Naive thymus-derived CD8-positive, alpha-beta T cell (primary cell): Measurements from ENCODE around the gene BAIAP2L2. TPM values are rescaled to one million over a fixed set of nuclear protein-coding genes. Genes with fewer than 3 reads are reported as not detected.
"Not testable (repeated sequence)": the region's sequence is repeated elsewhere in the genome, so short reads cannot be mapped to it uniquely, and the experiment has no call there.

Experiments
- ATAC-seq, 2 donors: fragments of 150-1000 bp; cut with Tn5 transposase in 1 of 2; sonication (Bioruptor Pico), chemical (Tn5 transposase) in 1 of 2; 1 replicate in 1 of 2; 2 replicates in 1 of 2; pipeline ENCODE4 v1.10.0; 2021; ENCODE audit warnings: mild to moderate bottlenecking in 2 of 2, moderate library complexity in 2 of 2
- POLR2A ChIA-PET: fragments of 350-600 bp; sonication (Branson Sonifier 250); formaldehyde crosslinking; loops from one replicate; lab custom pipeline; 2021; ENCODE audit warnings: antibody characterized with exemption; lab: Charles Lee
- DNase-seq, 10 donors: peaks; one replicate each; pipeline versions ENCODE4 v3.0.0 to v3.0.0-alpha.2; 2020 to 2022
- H3K27ac Mint-ChIP-seq, 10 donors: one replicate each; pipeline ENCODE4 v1.8.0; 2020 to 2022; ENCODE audit warnings: mild to moderate bottlenecking in 10 of 10, mixed read lengths in 10 of 10, moderate library complexity in 4 of 10, inconsistent platforms in 1 of 10
- H3K27me3 Mint-ChIP-seq, 5 donors: one replicate each; pipeline ENCODE4 v1.8.0; 2021 to 2022; ENCODE audit warnings: mixed read lengths in 5 of 5
- H3K36me3 Mint-ChIP-seq, 3 donors: one replicate each; pipeline ENCODE4 v1.8.0; 2020 to 2022; ENCODE audit warnings: mixed read lengths in 3 of 3, mild to moderate bottlenecking in 2 of 3, inconsistent platforms in 1 of 3
- H3K4me1 Mint-ChIP-seq, 4 donors: one replicate each; pipeline ENCODE4 v1.8.0; 2021 to 2022; ENCODE audit warnings: mixed read lengths in 4 of 4
- H3K4me3 Mint-ChIP-seq, 10 donors: one replicate each; pipeline ENCODE4 v1.8.0; 2020 to 2022; ENCODE audit warnings: mild to moderate bottlenecking in 10 of 10, mixed read lengths in 10 of 10, moderate library complexity in 6 of 10, inconsistent platforms in 1 of 10
- H3K9me3 Mint-ChIP-seq, 9 donors: one replicate each; pipeline ENCODE4 v1.8.0; 2020 to 2022; ENCODE audit warnings: mixed read lengths in 9 of 9, mild to moderate bottlenecking in 3 of 9, inconsistent platforms in 1 of 9, moderate library complexity in 1 of 9
- polyA plus RNA-seq, 3 donors: library from polyadenylated mRNA; unstranded; fragments of 300-500 nt; fragmentation: Illumina TruSeq; gene quantifications; one replicate each; pipeline ENCODE4 v1.2.3, GENCODE V29; 2021
- total RNA-seq, 8 experiments: library from RNA in 2 of 8; stranded (reverse) in 2 of 8; gene quantifications; one replicate each; pipeline ENCODE4 v1.2.3 and lab custom pipeline; 2021 to 2026

The BAIAP2L2 gene
- total and polyA plus RNA-seq, 5 experiments from 2014 or later = 2.2 to 2.7 TPM; not detected in 3

GRCh38 chr22:38125751-38126201, 15.3 kb upstream of the BAIAP2L2 start:
- POLR2A ChIA-PET = no interaction called here
- Mint-ChIP-seq H3K9me3 (no peaks in the 10 kb centered on the region), H3K4me1 (peaks cover 0 to 2% (median 0%) of the 10 kb centered on the region in 4 donors), H3K4me3 (no peak overlapping the region), H3K36me3 (peaks cover 0 to 29% (median 2%) of the 10 kb centered on the region in 3 donors), H3K27me3 (no peaks in the 10 kb centered on the region), H3K27ac (no peak overlapping the region)
- no peak for ATAC-seq
- no peak for DNase-seq

- DNase-seq = no peak
- no peaks in the 10 kb centered on the region for H3K9me3 Mint-ChIP-seq
- peaks cover 0 to 24% (median 2%) of the 10 kb centered on the region in 3 donors for H3K36me3 Mint-ChIP-seq
- ATAC-seq = no peak
- peaks cover 0 to 2% (median 0%) of the 10 kb centered on the region in 4 donors for H3K4me1 Mint-ChIP-seq
- H3K27me3 Mint-ChIP-seq = no peaks in the 10 kb centered on the region
- no peak overlapping the region for H3K27ac Mint-ChIP-seq
- POLR2A ChIA-PET = no interaction called here
- no peak overlapping the region for H3K4me3 Mint-ChIP-seq
Observed at GRCh38 chr22:38125038-38125610, 14.6 kb upstream of the BAIAP2L2 start.

GRCh38 chr22:38124236-38124974, 13.9 kb upstream of the BAIAP2L2 start:
- ATAC-seq (no peak), DNase-seq (no peak)
- Mint-ChIP-seq H3K4me3 (no peak overlapping the region), H3K27me3 (no peaks in the 10 kb centered on the region), H3K4me1 (peaks cover 0 to 2% (median 0%) of the 10 kb centered on the region in 4 donors), H3K9me3 (no peaks in the 10 kb centered on the region), H3K27ac (peak overlapping the region in 2 of 10 donors; percentile 49 to 71), H3K36me3 (peaks cover 0 to 23% (median 2%) of the 10 kb centered on the region in 3 donors)
- POLR2A ChIA-PET = no interaction called here

GRCh38 chr22:38122616-38123015, 12.1 kb upstream of the BAIAP2L2 start:
- Mint-ChIP-seq H3K4me1 (peaks cover 0 to 2% (median 0%) of the 10 kb centered on the region in 4 donors), H3K36me3 (peaks cover 0 to 23% (median 2%) of the 10 kb centered on the region in 3 donors), H3K4me3 (no peak overlapping the region), H3K27ac (no peak overlapping the region), H3K27me3 (no peaks in the 10 kb centered on the region), H3K9me3 (no peaks in the 10 kb centered on the region)
- ATAC-seq (no peak), DNase-seq (no peak)
- POLR2A ChIA-PET = no interaction called here

GRCh38 chr22:38120359-38121110, 10.1 kb upstream of the BAIAP2L2 start:
- POLR2A ChIA-PET = no interaction called here
- no peak overlapping the region for H3K27ac Mint-ChIP-seq
- no peaks in the 10 kb centered on the region for H3K4me1 Mint-ChIP-seq
- DNase-seq (no peak), ATAC-seq (no peak)
- H3K36me3 Mint-ChIP-seq = peaks cover 0 to 9% (median under 1%) of the 10 kb centered on the region in 3 donors
- no peak overlapping the region for H3K4me3 Mint-ChIP-seq
- no peaks in the 10 kb centered on the region for H3K27me3 Mint-ChIP-seq
- no peaks in the 10 kb centered on the region for H3K9me3 Mint-ChIP-seq

- DNase-seq, H3K36me3 Mint-ChIP-seq, H3K27me3 Mint-ChIP-seq, ATAC-seq, H3K4me1 Mint-ChIP-seq, H3K27ac Mint-ChIP-seq, H3K4me3 Mint-ChIP-seq, H3K9me3 Mint-ChIP-seq, POLR2A ChIA-PET: not testable (repeated sequence)
Observed at GRCh38 chr22:38118747-38119146, 8.3 kb upstream of the BAIAP2L2 start.

GRCh38 chr22:38118182-38118581, 7.7 kb upstream of the BAIAP2L2 start:
- Mint-ChIP-seq H3K4me3 (no peak overlapping the region), H3K27ac (no peak overlapping the region), H3K36me3 (peaks cover 0 to 9% (median 3%) of the 10 kb centered on the region in 3 donors), H3K9me3 (no peaks in the 10 kb centered on the region), H3K27me3 (no peaks in the 10 kb centered on the region), H3K4me1 (peaks cover 0 to 8% (median 4%) of the 10 kb centered on the region in 4 donors)
- DNase-seq (no peak), ATAC-seq (no peak)
- POLR2A ChIA-PET = no interaction called here

- peaks cover 0 to 12% (median 3%) of the 10 kb centered on the region in 3 donors for H3K36me3 Mint-ChIP-seq
- H3K4me1 Mint-ChIP-seq, POLR2A ChIA-PET, ATAC-seq, H3K4me3 Mint-ChIP-seq, H3K9me3 Mint-ChIP-seq, H3K27me3 Mint-ChIP-seq, H3K27ac Mint-ChIP-seq, DNase-seq: not testable (repeated sequence)
Observed at GRCh38 chr22:38117556-38117955, 7.1 kb upstream of the BAIAP2L2 start.

GRCh38 chr22:38115423-38116205, 5.1 kb upstream of the BAIAP2L2 start:
- peaks cover 0 to 8% (median 4%) of the 10 kb centered on the region in 4 donors for H3K4me1 Mint-ChIP-seq
- no peak for DNase-seq
- no peak for ATAC-seq
- POLR2A ChIA-PET = interaction anchor here (0.5 kb wide), 1 partner anchor 83 kb away, joined by 3 read pairs; no protein-coding TSS in a partner anchor
- no peak overlapping the region for H3K4me3 Mint-ChIP-seq
- H3K27ac Mint-ChIP-seq = no peak overlapping the region
- H3K27me3 Mint-ChIP-seq = no peaks in the 10 kb centered on the region
- H3K9me3 Mint-ChIP-seq = no peaks in the 10 kb centered on the region
- peaks cover 0 to 14% (median 3%) of the 10 kb centered on the region in 3 donors for H3K36me3 Mint-ChIP-seq

- peaks cover 0 to 8% (median 6%) of the 10 kb centered on the region in 4 donors for H3K4me1 Mint-ChIP-seq
- no peak overlapping the region for H3K4me3 Mint-ChIP-seq
- no peaks in the 10 kb centered on the region for H3K9me3 Mint-ChIP-seq
- peak; percentile 37 to 81 (median 70) for DNase-seq
- H3K27me3 Mint-ChIP-seq = no peaks in the 10 kb centered on the region
- H3K27ac Mint-ChIP-seq = peak overlapping the region in 2 of 10 donors; percentile 51 to 90
- POLR2A ChIA-PET = interaction anchor here (0.5 to 0.6 kb wide), 2 partner anchors 27 to 84 kb away, joined by 3 read pairs; no protein-coding TSS in a partner anchor
- ATAC-seq = peak; percentile 90 to 93
- peaks cover 0 to 13% (median 3%) of the 10 kb centered on the region in 3 donors for H3K36me3 Mint-ChIP-seq
Observed at GRCh38 chr22:38114484-38115398, 4.3 kb upstream of the BAIAP2L2 start.

GRCh38 chr22:38112381-38112780, 1.9 kb upstream of the BAIAP2L2 start:
- no peak overlapping the region for H3K27ac Mint-ChIP-seq
- DNase-seq (no peak), ATAC-seq (no peak)
- H3K36me3 Mint-ChIP-seq = peaks cover 0 to 7% (median 5%) of the 10 kb centered on the region in 3 donors
- H3K4me3 Mint-ChIP-seq = no peak overlapping the region
- H3K4me1 Mint-ChIP-seq = peaks cover 0 to 11% (median 7%) of the 10 kb centered on the region in 4 donors
- H3K9me3 Mint-ChIP-seq = no peaks in the 10 kb centered on the region
- POLR2A ChIA-PET = no interaction called here
- no peaks in the 10 kb centered on the region for H3K27me3 Mint-ChIP-seq
